22Rv1 (cell line): ENCODE results near the gene DNMBP.

Experiments used
- ZFX ChIP-seq: fragments of 450-650 bp; IDR thresholded peaks from 2 replicates; pipeline ENCODE4 v1.6.1; 2017; ENCODE audit warnings: antibody characterized with exemption, borderline replicate concordance
- TF ChIP-seq, protein P1 (sequence below): fragments of 450-650 bp; IDR thresholded peaks from 2 replicates; pipeline ENCODE4 v1.5.1; 2017; ENCODE audit warnings: mild to moderate bottlenecking

DNA sequence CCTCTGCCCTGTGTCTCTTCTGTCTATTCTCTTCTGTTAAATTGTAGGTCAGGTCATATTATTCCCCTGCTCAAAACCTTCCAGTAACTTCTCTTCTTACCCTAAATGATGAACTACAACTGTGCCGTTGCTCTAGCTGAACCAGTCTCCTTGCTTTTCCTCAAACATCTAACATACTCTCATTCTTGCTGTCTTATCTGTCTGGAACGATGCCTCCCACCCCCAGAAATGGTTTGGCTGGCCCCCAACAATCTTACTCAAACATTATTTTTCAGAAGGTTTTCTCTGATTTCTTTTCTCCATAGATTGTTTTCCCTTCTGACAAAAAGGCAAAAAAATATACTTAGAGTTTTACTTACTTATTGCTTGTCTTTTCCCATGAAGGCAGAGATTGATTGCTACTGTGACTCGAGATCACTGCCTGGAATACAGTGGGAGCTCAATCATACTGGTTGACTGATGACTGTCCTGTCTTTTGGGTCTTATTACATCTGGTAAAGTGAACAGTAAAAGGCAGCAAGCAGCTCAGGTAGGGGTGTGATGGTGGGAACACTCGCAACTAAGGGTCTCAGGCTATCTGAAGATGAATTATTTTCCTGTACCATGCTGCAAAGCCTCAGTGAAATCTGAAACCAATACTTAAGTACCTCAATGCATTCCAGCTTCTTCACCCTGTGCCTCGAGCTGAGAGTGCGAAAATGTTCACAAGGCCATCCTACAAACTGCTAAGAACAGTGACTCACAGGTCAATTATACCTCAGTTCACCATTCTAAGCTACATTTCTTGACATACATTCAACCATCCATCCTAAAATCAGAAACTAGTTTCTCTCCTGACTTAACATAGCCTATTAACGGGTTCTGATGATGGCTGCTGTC lies 67.6 kb downstream of the DNMBP start:
- TF ChIP-seq, protein P1, sequence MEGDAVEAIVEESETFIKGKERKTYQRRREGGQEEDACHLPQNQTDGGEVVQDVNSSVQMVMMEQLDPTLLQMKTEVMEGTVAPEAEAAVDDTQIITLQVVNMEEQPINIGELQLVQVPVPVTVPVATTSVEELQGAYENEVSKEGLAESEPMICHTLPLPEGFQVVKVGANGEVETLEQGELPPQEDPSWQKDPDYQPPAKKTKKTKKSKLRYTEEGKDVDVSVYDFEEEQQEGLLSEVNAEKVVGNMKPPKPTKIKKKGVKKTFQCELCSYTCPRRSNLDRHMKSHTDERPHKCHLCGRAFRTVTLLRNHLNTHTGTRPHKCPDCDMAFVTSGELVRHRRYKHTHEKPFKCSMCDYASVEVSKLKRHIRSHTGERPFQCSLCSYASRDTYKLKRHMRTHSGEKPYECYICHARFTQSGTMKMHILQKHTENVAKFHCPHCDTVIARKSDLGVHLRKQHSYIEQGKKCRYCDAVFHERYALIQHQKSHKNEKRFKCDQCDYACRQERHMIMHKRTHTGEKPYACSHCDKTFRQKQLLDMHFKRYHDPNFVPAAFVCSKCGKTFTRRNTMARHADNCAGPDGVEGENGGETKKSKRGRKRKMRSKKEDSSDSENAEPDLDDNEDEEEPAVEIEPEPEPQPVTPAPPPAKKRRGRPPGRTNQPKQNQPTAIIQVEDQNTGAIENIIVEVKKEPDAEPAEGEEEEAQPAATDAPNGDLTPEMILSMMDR: no peak
- TF ChIP-seq ZFX: no peak
